Activated CD4-positive, alpha-beta T cell treated with anti-CD3 and anti-CD28 coated beads, Interleukin-2, amount 50 U/mL, for 16 hours (primary cell): ENCODE data around the gene VCAN.
"Not testable (repeated sequence)": the region's sequence is repeated elsewhere in the genome, so short reads cannot be mapped to it uniquely, and the experiment has no call there.

Experiments
- DNase-seq: peaks from one replicate; pipeline ENCODE4 v3.0.0-alpha.2; 2020

Gene VCAN

DNA sequence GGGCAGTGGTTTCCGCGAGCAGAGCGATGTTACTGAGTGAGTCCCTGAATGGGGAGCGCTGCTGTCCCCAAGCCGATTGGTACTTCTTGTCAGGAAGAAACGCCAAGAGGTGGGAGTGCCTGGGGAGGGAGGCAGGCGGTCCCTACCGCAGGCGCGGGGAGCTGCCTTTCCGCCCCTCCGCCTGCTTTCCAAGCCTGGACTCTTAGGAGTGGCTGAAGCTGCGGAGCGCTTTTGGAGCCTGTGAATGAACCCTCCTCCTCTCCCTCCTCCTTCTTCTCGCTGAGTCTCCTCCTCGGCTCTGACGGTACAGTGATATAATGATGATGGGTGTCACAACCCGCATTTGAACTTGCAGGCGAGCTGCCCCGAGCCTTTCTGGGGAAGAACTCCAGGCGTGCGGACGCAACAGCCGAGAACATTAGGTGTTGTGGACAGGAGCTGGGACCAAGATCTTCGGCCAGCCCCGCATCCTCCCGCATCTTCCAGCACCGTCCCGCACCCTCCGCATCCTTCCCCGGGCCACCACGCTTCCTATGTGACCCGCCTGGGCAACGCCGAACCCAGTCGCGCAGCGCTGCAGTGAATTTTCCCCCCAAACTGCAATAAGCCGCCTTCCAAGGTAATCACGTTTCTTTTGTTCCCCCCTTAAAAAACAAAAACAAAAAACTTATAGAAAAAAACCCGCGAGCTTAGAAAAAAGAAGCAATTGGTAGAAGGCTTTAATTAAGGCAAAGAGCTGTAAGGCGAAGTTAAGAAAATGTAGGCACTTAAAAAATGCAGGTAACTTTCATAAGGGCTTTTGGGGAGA, at the start of gene VCAN:
Gene VCAN, plus strand, starts transcription at position 340 of the 808 bp plus-strand sequence. CDS start 11,775 bp downstream, outside the sequence.
- DNase-seq, result no peak

- no peak for DNase-seq
These were observed 49.3 kb upstream of the VCAN start for GRCh38 chr5:83422284-83422683.

DNA sequence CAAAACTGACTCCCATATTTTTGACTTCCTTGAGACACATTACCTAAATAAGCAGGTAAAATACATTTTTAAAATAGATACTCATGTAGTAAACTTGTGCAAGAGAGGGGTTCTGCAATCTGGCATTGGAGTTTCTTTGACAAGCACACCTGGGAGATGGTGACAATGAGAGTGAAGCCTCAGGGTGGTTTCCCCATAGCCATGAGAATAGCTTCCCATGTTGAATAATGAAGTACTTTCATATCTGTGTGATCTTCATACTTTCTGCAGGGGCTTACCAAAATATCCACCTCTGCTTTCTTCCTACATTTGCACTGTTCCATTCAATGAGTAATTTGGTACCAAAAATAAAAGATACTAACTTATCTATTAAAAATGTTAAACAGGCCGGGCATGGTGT, 44.7 kb upstream of the VCAN start:
- no peak for DNase-seq

DNA sequence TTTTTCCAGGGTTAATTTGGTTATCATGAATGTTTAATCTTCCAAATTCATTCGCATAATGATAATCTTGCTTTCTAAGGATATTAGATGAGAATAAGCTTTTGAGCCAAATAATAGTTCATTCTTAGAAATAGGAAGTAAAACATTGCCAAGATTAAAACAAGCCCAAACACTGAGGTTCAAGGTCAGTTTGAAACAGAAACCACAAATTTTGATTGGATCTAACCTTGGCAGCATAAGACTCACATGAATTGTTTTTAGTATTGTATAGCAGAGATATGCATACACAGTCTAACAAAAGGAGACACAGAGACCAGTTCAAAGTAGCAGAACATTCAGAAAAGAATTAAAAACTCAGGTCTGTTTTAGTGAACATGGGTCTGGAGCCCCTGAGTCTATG, 43.4 kb upstream of the VCAN start:
- DNase-seq, result no peak

GRCh38 chr5:83428890-83429289, 42.7 kb upstream of the VCAN start:
- no peak for DNase-seq

DNA sequence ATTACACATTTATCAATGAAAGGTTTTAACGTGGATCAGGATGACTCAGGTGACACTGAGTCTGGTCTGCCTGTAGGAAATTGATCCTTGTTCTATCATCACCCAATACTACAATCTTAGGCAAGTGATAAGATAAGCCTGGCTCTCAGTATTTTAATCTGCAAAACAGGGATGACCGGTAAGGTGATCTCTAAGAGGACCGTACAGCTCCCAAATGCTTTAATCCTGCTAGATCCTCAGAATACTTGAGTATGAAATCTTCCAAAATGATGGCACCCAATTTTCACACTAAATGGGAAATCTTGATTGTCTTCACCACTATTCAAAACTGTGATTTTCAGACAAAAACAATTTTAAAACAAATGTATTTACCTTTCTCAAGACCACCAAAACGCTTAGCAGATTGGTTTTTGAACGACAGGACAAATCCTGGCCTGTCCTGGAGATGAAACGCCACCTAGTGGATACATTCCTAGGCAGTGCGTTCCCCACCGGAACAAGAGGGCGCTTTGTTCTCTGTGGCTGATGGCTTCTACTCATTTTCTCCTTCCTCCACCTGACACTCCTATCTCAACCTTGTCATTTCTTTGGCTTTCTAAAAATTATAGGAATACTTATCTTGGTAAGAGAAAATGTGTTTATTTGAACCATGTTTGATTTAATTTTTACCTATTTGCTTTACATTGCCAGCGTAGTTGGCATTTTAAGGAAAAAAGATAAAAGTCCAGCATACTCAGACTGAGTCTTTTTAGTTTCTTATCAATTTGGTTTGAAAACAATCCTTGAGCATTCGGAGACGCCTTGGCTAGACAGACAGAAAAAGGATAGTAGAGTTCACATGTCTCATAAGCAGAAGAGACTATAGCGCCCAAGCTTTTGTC, 41.2 kb upstream of the VCAN start:
- DNase-seq, result peak; percentile 70

DNA sequence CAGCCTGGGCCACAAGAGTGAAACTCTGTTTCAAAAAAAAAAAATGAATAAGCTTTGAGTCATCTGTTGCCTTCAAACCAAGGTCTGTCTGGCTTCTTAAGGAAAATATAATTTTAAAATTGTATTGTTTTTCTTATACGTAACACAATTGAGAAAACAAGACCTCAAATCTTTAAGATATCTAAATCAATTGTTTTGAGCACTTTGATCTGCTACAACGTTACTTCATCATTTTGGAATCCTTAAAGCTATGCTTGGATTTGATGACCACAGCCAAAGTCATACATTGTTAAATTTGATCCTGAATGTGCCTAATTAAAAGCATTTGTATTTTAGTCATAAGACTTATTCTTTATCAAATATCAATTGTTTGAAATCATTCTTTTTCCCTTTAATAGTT, 37.7 kb upstream of the VCAN start:
- no peak for DNase-seq

DNA sequence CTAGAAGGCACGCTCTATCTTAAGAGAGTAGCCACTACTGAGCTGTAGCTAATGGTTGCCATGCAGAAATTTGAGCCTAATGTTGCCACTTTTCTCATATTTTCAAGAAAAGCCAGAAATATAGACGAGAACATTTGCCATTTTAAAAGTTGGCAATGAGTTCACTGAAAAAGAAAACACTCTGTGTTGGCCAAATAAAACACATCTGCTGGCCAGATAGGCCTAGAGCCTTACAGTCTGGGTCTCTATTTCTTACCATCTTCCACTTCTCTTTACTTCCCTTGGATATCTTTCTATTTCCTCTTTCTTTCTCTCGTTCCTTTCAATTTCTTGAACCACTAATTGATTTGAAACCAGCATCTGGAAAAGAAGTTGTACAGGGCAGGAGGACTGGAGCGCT, 36.6 kb upstream of the VCAN start:
- no peak for DNase-seq

- DNase-seq, result no peak
These were observed 35.3 kb upstream of the VCAN start for GRCh38 chr5:83436276-83436675.

DNA sequence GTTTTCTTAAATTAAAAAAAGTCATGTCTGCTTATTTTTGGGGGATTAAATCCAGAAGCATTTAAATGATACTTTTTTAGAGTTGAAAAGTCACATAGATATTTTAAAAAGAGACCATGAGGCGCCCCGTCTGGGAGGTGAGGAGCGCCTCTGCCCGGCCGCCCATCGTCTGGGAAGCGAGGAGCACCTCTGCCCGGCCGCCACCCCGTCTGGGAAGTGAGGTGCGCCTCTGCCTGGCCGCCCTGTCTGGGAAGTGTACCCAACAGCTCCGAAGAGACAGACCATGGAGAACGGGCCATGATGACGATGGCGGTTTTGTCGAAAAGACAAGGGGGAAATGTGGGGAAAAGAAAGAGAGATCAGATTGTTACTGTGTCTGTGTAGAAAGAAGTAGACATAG, 33.8 kb upstream of the VCAN start:
- DNase-seq, result not testable (repeated sequence)

- DNase-seq, result no peak
These were observed 30.7 kb upstream of the VCAN start for GRCh38 chr5:83440826-83441225.

GRCh38 chr5:83441747-83442146, 29.8 kb upstream of the VCAN start:
- no peak for DNase-seq

- no peak for DNase-seq
These were observed 28.0 kb upstream of the VCAN start for GRCh38 chr5:83443534-83443933.

- no peak for DNase-seq
These were observed 27.1 kb upstream of the VCAN start for GRCh38 chr5:83444445-83444844.

DNA sequence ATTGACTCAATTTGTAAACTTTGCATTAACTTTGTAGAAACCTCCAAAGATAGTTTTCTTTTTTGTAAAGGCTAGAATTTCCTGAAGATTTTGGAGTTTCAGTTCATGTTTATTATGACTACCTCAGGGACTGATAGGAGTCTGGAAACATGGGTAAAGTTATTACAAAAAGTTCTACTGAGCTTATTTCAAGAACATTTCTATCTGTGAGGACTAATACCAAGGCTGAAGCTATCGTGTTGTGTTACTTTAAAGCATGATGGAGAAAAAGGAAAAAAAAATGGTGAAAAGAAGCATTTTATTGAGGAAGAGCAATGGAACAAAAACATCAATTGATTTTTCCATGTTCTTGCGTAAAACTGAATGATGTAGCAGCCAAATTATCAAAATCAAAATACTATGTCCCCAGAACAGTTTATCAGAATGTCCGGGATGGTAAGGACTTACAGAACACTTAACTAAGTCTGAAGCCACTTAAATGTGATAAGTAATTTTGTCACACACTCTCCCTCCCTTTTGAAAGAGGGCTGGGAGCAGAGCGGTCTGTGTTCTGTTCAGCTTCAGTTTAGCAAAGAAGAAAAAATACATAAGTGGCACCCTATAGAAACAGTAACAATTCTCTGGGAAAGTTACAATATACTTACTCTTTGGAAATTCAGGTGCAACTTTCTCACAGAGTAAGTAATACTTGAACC, 25.1 kb upstream of the VCAN start:
- no peak for DNase-seq

DNA sequence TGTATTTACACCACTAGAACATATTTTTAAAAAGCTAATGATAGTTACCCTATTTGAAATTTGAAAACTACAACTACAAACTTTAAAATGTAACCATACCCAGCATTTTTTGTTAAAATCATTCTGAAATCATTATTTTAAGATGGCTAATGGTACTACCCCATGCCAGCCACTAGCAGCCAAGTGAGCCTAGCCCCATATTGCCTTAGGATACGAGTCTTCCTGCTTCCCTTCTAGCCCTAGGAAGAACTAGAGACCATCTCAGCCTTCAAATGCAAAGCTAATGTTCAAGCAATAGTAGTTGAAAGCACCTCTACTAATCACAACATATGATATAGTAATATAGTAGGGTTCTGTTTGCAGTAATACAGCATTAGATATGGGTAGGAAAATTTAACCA, 24.0 kb upstream of the VCAN start:
- DNase-seq, result no peak

GRCh38 chr5:83450183-83450966, 21.2 kb upstream of the VCAN start:
- no peak for DNase-seq

DNA sequence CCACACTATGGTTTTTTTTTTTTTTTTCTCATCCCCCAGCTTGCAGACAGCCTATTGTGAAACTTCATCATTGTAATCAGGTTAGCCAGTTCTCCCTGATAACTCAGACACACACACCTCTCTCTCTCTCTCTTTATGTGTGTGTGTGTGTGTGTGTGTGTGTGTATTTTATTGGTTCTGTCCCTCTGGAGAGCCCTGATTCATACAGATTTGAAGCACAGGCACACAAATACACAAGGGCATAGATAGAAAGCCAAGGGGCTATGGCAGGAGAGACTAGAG, 20.6 kb upstream of the VCAN start:
- DNase-seq, result no peak

DNA sequence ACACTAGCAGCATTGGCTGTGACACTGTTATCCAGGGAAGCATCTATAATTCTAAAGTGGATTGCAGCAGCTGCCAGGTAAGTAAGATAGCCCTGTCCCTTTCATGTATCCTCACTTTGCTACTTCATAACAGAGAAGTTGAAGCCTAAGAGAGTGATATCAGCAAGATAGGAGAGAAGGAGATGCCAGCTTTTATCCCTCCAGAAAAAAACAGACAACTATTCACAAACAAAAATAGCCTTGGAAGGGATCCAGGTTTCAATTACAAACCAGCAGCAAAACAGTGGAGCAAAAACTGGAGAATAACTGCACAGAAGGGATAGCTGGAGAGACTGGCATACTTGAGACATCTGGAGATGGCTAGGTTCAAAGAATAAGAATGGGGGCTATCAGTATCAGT, 19.6 kb upstream of the VCAN start:
- DNase-seq, result no peak

DNA sequence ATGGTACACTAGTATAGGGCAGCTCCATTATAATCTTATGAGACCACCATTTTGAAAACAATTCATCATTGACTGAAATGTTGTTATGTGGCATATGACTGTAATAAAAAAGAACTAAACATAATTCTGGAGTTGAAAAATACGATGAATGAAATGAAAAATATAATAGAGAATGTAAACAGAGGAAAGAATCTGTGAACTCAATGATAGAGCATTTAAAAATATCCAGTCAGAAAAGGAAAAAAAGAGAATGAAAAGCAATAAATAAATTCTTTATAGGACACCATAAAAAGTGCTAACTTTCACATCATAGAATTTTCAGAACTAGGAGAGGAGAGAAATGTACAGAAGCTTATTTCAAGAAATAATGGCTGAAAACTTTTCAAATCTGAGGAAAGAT, 17.6 kb upstream of the VCAN start:
- DNase-seq, result no peak

GRCh38 chr5:83464261-83464660, 7.3 kb upstream of the VCAN start:
- no peak for DNase-seq

- DNase-seq, result no peak
These were observed 4.0 kb upstream of the VCAN start for GRCh38 chr5:83467371-83468035.
